Right lobe of liver (tissue), 6 donors: ENCODE data around the gene TCP1. TPM values are rescaled to one million over a fixed set of nuclear protein-coding genes. Genes with fewer than 3 reads are reported as not detected.
A peak's percentile ranks its signal among the peaks of the same experiment; 100 is the strongest.
"Not testable (repeated sequence)": the region's sequence is repeated elsewhere in the genome, so short reads cannot be mapped to it uniquely, and the experiment has no call there.

Experiments used
- ATAC-seq, 4 donors: fragments of 200-7000 bp; cut with Tn5 transposase; one replicate each; pipeline ENCODE4 v1.9.1; 2020; ENCODE audit warnings: mild to moderate bottlenecking in 4 of 4, moderate library complexity in 4 of 4
- DNase-seq, 3 donors: peaks; one replicate each; pipeline ENCODE4 v3.0.0-alpha.2; 2020
- H3K27ac ChIP-seq, 3 donors: fragments of 200-600 bp; one replicate each; pipeline ENCODE4 v1.8.0; 2022
- H3K27me3 ChIP-seq, 2 donors: fragments of 200-600 bp; one replicate each; pipeline ENCODE4 v1.8.0; 2022
- H3K36me3 ChIP-seq, 4 donors: fragments of 200-600 bp; sonication (generic) in 1 of 4; one replicate each; pipeline versions ENCODE4 v1.5.1 to v1.8.0; 2017 to 2022; ENCODE audit warnings: control low read depth in 1 of 4
- H3K4me1 ChIP-seq, 4 donors: fragments of 200-600 bp; sonication (generic) in 1 of 4; one replicate each; pipeline versions ENCODE4 v1.5.1 to v1.8.0; 2017 to 2022; ENCODE audit warnings: control low read depth in 1 of 4
- H3K4me3 ChIP-seq, 3 donors: fragments of 200-600 bp; one replicate each; pipeline ENCODE4 v1.8.0; 2022
- H3K9me3 ChIP-seq, 4 donors: fragments of 200-600 bp; sonication (generic) in 1 of 4; one replicate each; pipeline versions ENCODE4 v1.5.1 to v1.8.0; 2017 to 2022; ENCODE audit warnings: control low read depth in 1 of 4
- CTCF ChIP-seq, 4 donors: fragments of 200-600 bp in 3 of 4; fragments of 450-650 bp in 1 of 4; IDR thresholded peaks; one replicate each; pipeline versions ENCODE4 v1.5.1 to v1.8.0; 2016 to 2022; ENCODE audit warnings: antibody characterized with exemption in 4 of 4, mild to moderate bottlenecking in 2 of 4
- POLR2A ChIP-seq: fragments of 450-650 bp; IDR thresholded peaks from one replicate; pipeline ENCODE4 v1.6.1; 2017; ENCODE audit warnings: antibody characterized with exemption, mild to moderate bottlenecking
- whole genome bisulfite sequencing: methylation state at CpG from one replicate; pipeline ENCODE4 v1.1.6; 2018; ENCODE audit warnings: low coverage, low lambda C conversion rate; ENCODE audit not compliant: insufficient coverage; ENCODE audit errors: missing lambda C conversion rate; 5-methylcytosine and 5-hydroxymethylcytosine counted together
- intact Hi-C, 2 donors: fragments of 100-400 bp; cut with DNase I; formaldehyde crosslinking; loops; one replicate each; pipeline versions ENCODE4 v1.11.2 to v1.14.1; 2022
- total RNA-seq, 6 experiments: library from RNA; depleted of rRNA in 2 of 6; stranded (reverse); fragments of >200 nt in 2 of 6; fragmentation: NEBNext Ultra II Directional in 3 of 6; extraction: Animal tissue kit (Norgen Biotek cat#: 25700) in 3 of 6; gene quantifications; one replicate each; pipeline versions ENCODE4 v1.1.0 to v1.2.4, GENCODE V29; 2016 to 2023
- donor health status: DM: no; HTN: yes; CAD: no.
- donor health status: DM: no; HTN: no; CAD: no.
- donor health status: DM: no; HTN: no; CAD: no.
- donor health status: DM: no; HTN: yes; CAD: no.
- donor health status: DM: no; HTN: yes; CAD: no.

The TCP1 gene
- total RNA-seq, 6 experiments from 2014 or later: 50.4 to 97.1 (median 77.8) TPM

DNA sequence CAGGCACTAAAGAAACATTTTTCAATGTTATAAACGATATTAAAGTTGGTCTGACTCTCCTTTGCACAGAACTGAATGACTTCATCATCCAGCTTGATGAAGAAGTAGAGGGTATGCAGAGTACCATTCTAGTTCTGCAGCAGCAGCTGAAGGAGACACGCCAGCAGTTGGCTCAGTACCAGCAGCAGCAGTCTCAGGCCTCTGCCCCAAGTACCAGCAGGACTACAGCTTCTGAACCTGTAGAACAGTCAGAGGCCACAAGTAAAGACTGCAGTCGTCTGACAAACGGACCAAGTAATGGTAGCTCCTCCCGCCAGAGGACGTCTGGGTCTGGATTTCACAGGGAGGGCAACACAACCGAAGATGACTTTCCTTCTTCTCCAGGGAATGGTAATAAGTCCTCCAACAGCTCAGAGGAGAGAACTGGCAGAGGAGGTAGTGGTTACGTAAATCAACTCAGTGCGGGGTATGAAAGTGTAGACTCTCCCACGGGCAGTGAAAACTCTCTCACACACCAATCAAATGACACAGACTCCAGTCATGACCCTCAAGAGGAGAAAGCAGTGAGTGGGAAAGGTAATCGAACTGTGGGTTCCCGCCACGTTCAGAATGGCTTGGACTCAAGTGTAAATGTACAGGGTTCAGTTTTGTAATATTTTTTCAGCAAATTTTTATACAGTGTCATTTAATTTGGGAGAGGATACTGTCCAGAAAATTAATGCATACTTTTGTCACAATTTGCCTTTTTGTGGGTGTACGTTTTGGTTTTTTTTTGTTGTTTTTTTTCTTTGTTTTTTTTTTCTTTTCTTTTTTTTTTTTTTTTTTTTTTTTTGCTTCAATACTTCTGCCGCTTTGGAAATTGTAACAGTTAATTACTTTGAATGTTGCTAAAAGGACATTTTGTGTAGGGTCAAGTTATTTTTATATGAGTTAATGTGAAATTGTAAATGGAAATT lies 34.2 kb downstream of the TCP1 start:
- TF ChIP-seq POLR2A: no peak
- TF ChIP-seq CTCF (IDR thresholded peaks at IDR 0.05): no peak
- 80% methylated on average over 11 of the region's 15 CpGs for WGBS
- intact Hi-C loops: no loop called here
- Histone ChIP-seq H3K9me3 (no peaks in the 10 kb centered on the region), H3K27ac (no peak overlapping the region), H3K4me1 (peaks cover 0 to 6% (median 0%) of the 10 kb centered on the region in 4 donors), H3K4me3 (no peak overlapping the region), H3K36me3 (peaks cover 2 to 57% (median 11%) of the 10 kb centered on the region in 4 donors), H3K27me3 (no peaks in the 10 kb centered on the region)
- DNase-seq: no peak
- peak in 1 of 4 donors; percentile 20 for ATAC-seq

GRCh38 chr6:159754401-159754800 lies 35.0 kb downstream of the TCP1 start:
- WGBS: 100% methylated on average over 1 of the region's 2 CpGs
- no peak for TF ChIP-seq CTCF (IDR thresholded peaks at IDR 0.05)
- no peak for TF ChIP-seq POLR2A
- Histone ChIP-seq H3K27ac (no peak overlapping the region), H3K9me3 (no peaks in the 10 kb centered on the region), H3K27me3 (no peaks in the 10 kb centered on the region), H3K36me3 (peaks cover 2 to 65% (median 11%) of the 10 kb centered on the region in 4 donors), H3K4me1 (no peaks in the 10 kb centered on the region), H3K4me3 (no peak overlapping the region)
- intact Hi-C loops: no loop called here
- ATAC-seq: no peak
- no peak for DNase-seq

- 80% methylated on average over 6 of the region's 6 CpGs for WGBS
- H3K27ac ChIP-seq: no peak overlapping the region
- no peaks in the 10 kb centered on the region for H3K9me3 ChIP-seq
- peaks cover 4 to 69% (median 17%) of the 10 kb centered on the region in 4 donors for H3K36me3 ChIP-seq
- ATAC-seq: no peak
- TF ChIP-seq POLR2A: no peak
- no peak overlapping the region for H3K4me3 ChIP-seq
- DNase-seq: no peak
- no peaks in the 10 kb centered on the region for H3K4me1 ChIP-seq
- intact Hi-C loops: no loop called here
- no peaks in the 10 kb centered on the region for H3K27me3 ChIP-seq
Measured at GRCh38 chr6:159753081-159753872, 36.1 kb downstream of the TCP1 start.

DNA sequence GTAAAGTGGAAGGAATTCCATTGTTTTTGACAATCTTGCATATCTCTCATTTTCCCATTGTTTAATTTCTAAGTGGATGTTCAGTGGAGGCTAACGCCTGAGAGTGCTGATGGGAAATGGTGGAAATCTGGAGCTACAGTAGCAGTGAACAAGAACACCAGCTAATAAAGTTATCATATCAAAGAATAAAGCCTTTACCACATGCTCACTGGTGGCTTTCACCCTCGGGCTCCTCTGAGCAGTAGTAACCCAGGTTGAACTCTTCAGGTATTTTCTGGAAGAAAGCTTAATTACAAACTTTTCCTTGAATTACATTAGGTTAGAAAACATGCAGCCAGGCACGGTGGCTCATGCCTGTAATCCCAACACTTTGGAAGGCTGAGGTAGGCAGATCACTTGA lies 38.0 kb downstream of the TCP1 start:
- H3K9me3 ChIP-seq: no peaks in the 10 kb centered on the region
- no peak for TF ChIP-seq CTCF (IDR thresholded peaks at IDR 0.05)
- TF ChIP-seq POLR2A: no peak
- intact Hi-C loops: no loop called here
- H3K36me3 ChIP-seq: peaks cover 4 to 85% (median 23%) of the 10 kb centered on the region in 4 donors
- H3K4me3 ChIP-seq: no peak overlapping the region
- ATAC-seq: no peak
- peaks cover 0 to 3% (median 0%) of the 10 kb centered on the region in 4 donors for H3K4me1 ChIP-seq
- DNase-seq: no peak
- no peak overlapping the region for H3K27ac ChIP-seq
- H3K27me3 ChIP-seq: no peaks in the 10 kb centered on the region
- 60% methylated on average over 2 of the region's 3 CpGs for WGBS

GRCh38 chr6:159748127-159748526 lies 41.3 kb downstream of the TCP1 start:
- peak; percentile 42 to 69 (median 59) for ATAC-seq

More at GRCh38 chr6:159748127-159748526, 41.3 kb downstream of the TCP1 start:
- Histone ChIP-seq H3K36me3 (peaks cover 4 to 87% (median 38%) of the 10 kb centered on the region in 4 donors), H3K27ac (peak overlapping the region in 1 of 3 donors; percentile 47)
- DNase-seq, H3K4me1 ChIP-seq, intact Hi-C loops, H3K27me3 ChIP-seq, H3K4me3 ChIP-seq, H3K9me3 ChIP-seq: not testable (repeated sequence)
- 63% methylated on average over 7 of the region's 7 CpGs for WGBS
